Natural killer cell treated with Interleukin-12 subunit alpha and Interleukin-12 subunit beta and Interleukin-15 and Interleukin-18, amount 100 ng/mL, for 72 hours (primary cell): ENCODE measurements around the gene NPIPB2. TPM values are rescaled to one million over a fixed set of nuclear protein-coding genes. Genes with fewer than 3 reads are reported as not detected.
"Not testable (repeated sequence)": the region's sequence is repeated elsewhere in the genome, so short reads cannot be mapped to it uniquely, and the experiment has no call there.

Experiments used
- ATAC-seq, 2 donors: fragments of 150-1000 bp; cut with Tn5 transposase in 1 of 2; sonication (Bioruptor Pico), chemical (Tn5 transposase) in 1 of 2; 2 replicates each; pipeline ENCODE4 v1.10.0; 2021
- DNase-seq: peaks from one replicate; pipeline ENCODE4 v3.0.0; 2022; ENCODE audit warnings: low spot score
- H3K27ac Mint-ChIP-seq, 2 donors: 1 replicate in 1 of 2; 2 replicates in 1 of 2; pipeline ENCODE4 v1.8.0; 2022; ENCODE audit warnings: mixed read lengths in 2 of 2, mild to moderate bottlenecking in 1 of 2, moderate library complexity in 1 of 2
- H3K27me3 Mint-ChIP-seq, 2 donors: 1 replicate in 1 of 2; 2 replicates in 1 of 2; pipeline ENCODE4 v1.8.0; 2022; ENCODE audit warnings: mixed read lengths in 2 of 2
- H3K36me3 Mint-ChIP-seq: one replicate; pipeline ENCODE4 v1.8.0; 2022; ENCODE audit warnings: mixed read lengths
- H3K4me1 Mint-ChIP-seq, 2 donors: 1 replicate in 1 of 2; 2 replicates in 1 of 2; pipeline ENCODE4 v1.8.0; 2022; ENCODE audit warnings: low read depth in 2 of 2, mixed read lengths in 2 of 2, mild to moderate bottlenecking in 1 of 2
- H3K4me3 Mint-ChIP-seq: one replicate; pipeline ENCODE4 v1.8.0; 2022; ENCODE audit warnings: mixed read lengths
- H3K9me3 Mint-ChIP-seq: 2 replicates; pipeline ENCODE4 v1.8.0; 2022; ENCODE audit warnings: mixed read lengths
- total RNA-seq, 2 donors: library from RNA; stranded (reverse); gene quantifications; one replicate each; pipeline ENCODE4 v1.2.3, GENCODE V29; 2022

The NPIPB2 gene
- total RNA-seq, 2 donors from 2014 or later, result 19.9 to 35.5 TPM

DNA sequence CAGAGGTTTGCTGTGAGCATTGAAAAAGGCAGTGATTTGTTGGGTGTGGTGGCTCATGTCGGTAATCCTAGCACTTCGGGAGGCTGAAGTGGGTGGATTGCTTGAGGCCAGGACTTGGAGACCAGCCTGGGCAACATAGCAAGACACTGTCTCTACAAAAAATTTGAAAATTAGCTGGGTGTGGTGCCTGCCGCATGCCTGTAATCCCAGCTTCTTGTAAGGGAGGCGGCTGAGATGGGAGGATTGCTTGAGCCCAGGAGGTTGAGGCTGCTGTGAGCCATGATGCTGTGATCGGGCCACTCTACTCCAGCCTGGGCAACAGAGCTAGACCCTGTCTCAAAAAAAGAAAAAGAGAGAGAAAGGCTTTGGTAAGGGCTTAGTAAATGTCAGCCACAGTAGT lies 7.0 kb upstream of the NPIPB2 start:
- Mint-ChIP-seq H3K27me3 (no peaks in the 10 kb centered on the region), H3K27ac (no peak overlapping the region)
- no peak for ATAC-seq

DNA sequence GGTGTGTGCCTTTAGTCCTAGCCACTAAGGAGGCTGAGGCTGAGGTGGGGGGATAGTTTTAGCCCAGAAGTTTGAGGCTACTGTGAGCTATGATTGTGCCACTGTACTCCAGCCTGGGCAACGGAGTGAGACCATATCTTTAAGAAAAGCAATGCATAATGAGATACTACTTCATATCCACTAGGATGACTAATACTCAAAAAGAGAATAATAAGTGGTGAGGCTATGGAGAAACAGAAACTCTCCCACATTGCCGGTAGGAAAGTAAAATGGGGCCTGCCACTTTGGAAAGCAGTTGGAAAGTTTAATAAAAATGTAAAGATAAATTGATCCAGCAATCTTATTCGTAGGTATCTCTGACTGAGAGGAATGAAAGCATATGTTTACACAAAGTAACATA lies 4.6 kb upstream of the NPIPB2 start:
- H3K4me1 Mint-ChIP-seq, result no peaks in the 10 kb centered on the region
- no peaks in the 10 kb centered on the region for H3K27me3 Mint-ChIP-seq
- no peak overlapping the region for H3K27ac Mint-ChIP-seq
- H3K4me3 Mint-ChIP-seq, result no peak overlapping the region
- H3K9me3 Mint-ChIP-seq, result no peaks in the 10 kb centered on the region
- H3K36me3 Mint-ChIP-seq, result no peaks in the 10 kb centered on the region
- no peak for DNase-seq
- no peak for ATAC-seq

More for the DNA sequence above, 7.0 kb upstream of the NPIPB2 start:
- no peak for DNase-seq
- no peaks in the 10 kb centered on the region for H3K36me3 Mint-ChIP-seq
- H3K9me3 Mint-ChIP-seq, result no peaks in the 10 kb centered on the region
- no peaks in the 10 kb centered on the region for H3K4me1 Mint-ChIP-seq
- H3K4me3 Mint-ChIP-seq, result no peak overlapping the region

DNA sequence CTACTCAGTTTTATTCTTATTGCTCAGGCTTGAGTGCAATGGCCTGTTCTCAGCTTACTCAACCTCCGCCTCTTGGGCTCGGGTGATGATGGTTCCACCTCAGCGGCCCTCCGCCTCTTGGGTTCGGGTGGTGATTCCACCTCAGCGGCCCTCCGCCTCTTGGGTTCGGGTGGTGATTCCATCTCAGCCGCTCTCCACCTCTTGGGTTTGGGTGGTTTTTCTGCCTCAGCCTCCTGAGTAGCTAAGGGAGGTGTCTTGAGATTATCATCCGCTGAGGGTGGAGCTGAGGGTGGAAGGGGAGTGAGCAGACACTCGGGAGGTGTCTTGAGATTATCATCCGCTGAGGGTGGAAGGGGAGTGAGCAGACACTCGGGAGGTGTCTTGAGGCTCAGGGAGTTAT lies 14.5 kb downstream of the NPIPB2 start:
- not testable (repeated sequence) for H3K27ac Mint-ChIP-seq, H3K36me3 Mint-ChIP-seq, H3K27me3 Mint-ChIP-seq, H3K9me3 Mint-ChIP-seq, H3K4me1 Mint-ChIP-seq, DNase-seq, ATAC-seq, H3K4me3 Mint-ChIP-seq

DNA sequence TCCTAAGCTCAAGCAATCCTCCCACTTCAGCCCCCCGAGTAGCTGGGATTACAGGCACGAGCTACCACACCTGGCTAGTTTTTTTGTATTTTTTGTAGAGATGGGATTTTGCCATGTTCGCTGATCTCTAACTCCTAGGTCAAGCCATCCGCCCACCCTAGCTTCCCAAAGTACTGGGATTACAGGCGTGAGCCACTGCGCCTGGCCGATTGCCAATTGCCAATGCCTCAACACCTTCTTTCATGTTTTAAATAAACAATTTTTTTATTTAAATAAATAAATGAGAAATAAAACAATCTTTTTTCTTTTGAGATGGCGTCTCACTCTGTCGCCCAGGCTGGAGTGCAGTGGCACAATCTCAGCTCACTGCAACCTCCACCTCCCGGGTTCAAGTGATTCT lies 17.8 kb downstream of the NPIPB2 start:
- not testable (repeated sequence) for H3K27ac Mint-ChIP-seq, H3K4me1 Mint-ChIP-seq, ATAC-seq, H3K9me3 Mint-ChIP-seq, H3K27me3 Mint-ChIP-seq, DNase-seq, H3K36me3 Mint-ChIP-seq, H3K4me3 Mint-ChIP-seq

DNA sequence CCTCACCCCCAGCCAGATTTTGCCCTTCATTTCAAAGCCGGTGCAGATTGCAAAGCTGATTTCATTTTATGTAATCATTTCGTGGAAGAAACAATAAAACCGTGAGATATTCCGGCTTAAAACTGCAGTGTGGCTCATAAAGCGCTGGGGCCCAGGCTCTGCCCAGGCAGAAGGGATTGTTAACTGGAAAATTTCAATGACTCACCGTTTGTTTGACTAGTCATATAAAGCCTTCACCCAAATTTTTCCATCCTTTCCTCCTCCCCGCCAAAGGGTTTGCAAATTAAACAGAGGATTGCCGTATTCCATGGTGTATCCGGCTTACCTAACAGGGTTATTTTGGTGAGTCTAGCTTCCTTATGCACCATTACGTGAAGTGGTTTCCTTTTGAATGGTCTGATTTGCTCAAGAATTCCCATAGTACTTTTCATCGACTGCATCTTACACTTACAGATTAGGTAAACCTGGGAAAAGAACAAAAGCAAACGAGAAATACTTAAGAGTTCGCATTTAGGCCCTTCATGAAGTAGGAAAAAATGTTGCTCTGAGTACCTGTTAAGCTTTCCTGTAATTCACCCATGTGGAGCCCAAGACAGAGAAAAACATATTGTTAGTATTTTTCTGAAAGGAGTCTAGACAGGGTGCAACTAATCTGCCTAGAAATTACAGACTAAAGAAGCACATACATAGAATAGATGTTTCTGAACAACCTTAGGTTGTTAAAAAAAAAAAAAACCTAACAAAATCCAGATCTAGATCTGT lies 25.1 kb downstream of the NPIPB2 start:
- DNase-seq (no peak), ATAC-seq (no peak)
- Mint-ChIP-seq H3K9me3 (no peaks in the 10 kb centered on the region), H3K27ac (peak overlapping the region; percentile 70 to 88), H3K36me3 (peaks cover 19% of the 10 kb centered on the region), H3K4me3 (peak overlapping the region; percentile 85), H3K27me3 (no peaks in the 10 kb centered on the region), H3K4me1 (peaks cover 28 to 32% of the 10 kb centered on the region in 2 donors)

DNA sequence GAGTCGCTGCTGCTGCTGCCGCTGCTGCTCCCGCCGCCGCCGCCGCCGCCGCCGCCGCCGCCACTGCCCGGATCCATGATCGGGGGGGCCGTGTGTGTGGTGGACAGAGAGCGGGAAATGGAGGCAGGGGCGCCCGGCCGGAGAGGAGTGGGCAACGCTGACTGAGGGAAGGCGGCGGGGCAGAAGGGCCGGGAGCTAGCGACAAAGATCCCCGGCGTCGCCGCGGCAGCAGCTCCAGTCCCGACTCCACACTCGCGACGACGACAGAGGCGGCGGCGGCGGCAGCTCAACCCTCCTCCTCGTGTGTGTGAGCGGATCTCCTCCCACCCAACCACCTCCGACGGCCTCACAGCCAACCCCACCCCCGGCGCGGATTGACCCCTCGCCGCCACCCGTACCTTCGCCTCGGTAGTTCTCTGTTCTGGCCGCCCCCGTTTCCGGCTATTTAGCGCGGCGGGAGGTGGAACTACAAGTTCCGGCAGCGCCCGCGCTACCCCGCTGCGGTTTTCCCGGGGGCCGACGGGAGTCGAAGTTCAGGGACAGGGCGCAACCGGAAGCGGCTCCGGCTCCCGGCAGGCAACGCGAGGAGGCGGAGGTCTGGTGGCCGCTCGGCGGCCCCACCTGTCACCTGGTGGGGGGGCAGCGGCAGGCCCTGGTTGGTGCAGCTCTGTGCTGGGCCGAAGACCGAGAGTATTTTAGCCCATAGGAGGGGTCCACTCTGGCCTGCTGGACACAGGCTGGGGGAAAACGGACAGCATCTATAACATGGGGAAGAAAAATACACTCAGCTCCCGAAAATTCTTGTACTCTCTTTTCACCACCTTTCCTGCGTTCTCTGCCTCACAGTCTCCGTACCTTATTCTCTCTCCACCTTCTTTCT lies 26.0 kb downstream of the NPIPB2 start, which contains the start of gene GSPT1:
Gene GSPT1 (minus strand): TSS at position 313 of the 880 bp plus-strand sequence. CDS start 236 bp downstream, at position 77.
- H3K4me3 Mint-ChIP-seq, result peak within 1 kb of the TSS; percentile 92
- H3K27me3 Mint-ChIP-seq, result no peaks in the 10 kb centered on the region
- peak; percentile 100 for DNase-seq
- H3K9me3 Mint-ChIP-seq, result no peaks in the 10 kb centered on the region
- H3K36me3 Mint-ChIP-seq, result peaks cover 19% of the 10 kb centered on the region
- peak within 1 kb of the TSS; percentile 75 to 88 for H3K27ac Mint-ChIP-seq
- H3K4me1 Mint-ChIP-seq, result peaks cover 28 to 33% of the 10 kb centered on the region in 2 donors
- peak; percentile 97 for ATAC-seq

DNA sequence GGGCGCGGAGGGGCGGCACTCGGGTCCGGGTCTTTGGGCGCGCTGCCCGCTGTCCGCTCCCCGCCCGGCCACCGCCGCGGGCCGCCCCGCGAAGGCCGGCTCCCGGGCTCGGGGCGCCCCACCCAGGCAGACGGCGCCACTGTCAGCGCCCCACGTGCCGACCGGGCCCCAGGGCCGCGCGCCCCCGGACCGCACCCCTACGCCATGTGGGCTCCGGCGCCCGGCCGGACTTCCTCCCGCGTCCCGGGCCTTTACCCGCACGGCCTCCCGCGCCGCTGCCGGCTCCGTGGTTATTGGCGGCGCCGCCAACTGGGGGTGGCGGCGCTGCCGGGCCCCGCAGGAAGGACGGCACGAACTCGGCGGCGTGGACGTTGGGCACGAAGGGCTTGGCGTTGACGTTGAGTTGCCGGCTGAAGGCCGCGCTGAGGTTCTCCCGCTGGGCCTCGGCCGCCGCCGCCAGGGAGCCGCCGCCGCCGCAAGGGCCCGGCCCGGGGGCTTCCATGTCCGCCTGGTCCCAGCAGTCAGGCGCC lies 26.7 kb downstream of the NPIPB2 start:
- Mint-ChIP-seq H3K27me3 (no peaks in the 10 kb centered on the region), H3K4me1 (peaks cover 33 to 40% of the 10 kb centered on the region in 2 donors), H3K4me3 (peak overlapping the region; percentile 92), H3K27ac (peak overlapping the region; percentile 75 to 88), H3K9me3 (no peaks in the 10 kb centered on the region), H3K36me3 (peaks cover 19% of the 10 kb centered on the region)
- DNase-seq (peak; percentile 70), ATAC-seq (peak; percentile 34 to 50)

DNA sequence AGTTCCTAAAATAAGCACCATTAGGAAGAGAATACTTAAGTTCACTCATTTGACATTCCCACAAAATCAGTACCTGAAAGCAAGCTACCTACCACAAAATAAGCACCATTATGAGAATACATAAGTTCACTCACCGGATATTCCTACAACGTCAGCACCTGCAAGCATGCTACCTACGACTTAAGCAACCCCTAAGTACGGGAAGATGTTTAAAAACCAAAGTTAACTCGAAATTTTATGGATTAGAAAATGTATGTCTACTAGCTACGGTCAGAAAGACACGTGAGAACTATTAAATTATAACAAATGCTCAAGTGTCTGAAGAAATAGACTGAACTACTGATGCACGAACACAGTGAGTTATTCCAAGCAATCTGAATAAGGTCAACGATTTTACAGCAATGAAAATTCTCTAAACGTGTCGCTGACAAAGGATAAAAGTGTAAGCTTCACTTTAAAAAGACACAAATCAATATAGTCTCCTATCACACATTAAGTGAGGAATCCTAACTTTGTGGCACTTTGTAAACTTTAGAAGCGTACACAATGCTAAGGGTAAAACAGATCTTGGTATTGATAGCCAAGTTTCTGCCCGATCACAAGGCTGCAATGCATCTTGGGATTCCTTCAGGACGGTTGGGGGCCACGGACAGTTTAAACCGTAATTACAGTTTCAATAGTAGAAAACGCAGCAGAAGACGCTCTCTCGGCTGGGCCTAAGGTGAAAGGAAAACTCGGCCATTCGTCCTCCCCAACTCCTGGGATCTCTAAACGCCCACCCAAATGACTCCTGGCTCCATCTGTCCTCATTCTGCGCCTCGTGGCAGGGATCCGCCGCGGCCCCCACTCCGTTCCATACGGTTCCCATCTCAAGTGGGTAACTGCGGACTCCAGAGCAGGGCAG lies 27.4 kb downstream of the NPIPB2 start:
- H3K9me3 Mint-ChIP-seq, result no peaks in the 10 kb centered on the region
- peaks cover 35 to 41% of the 10 kb centered on the region in 2 donors for H3K4me1 Mint-ChIP-seq
- ATAC-seq (no peak), DNase-seq (no peak)
- H3K27ac Mint-ChIP-seq, result peak overlapping the region; percentile 75 to 77
- peaks cover 19% of the 10 kb centered on the region for H3K36me3 Mint-ChIP-seq
- no peaks in the 10 kb centered on the region for H3K27me3 Mint-ChIP-seq
- H3K4me3 Mint-ChIP-seq, result peak overlapping the region; percentile 92

DNA sequence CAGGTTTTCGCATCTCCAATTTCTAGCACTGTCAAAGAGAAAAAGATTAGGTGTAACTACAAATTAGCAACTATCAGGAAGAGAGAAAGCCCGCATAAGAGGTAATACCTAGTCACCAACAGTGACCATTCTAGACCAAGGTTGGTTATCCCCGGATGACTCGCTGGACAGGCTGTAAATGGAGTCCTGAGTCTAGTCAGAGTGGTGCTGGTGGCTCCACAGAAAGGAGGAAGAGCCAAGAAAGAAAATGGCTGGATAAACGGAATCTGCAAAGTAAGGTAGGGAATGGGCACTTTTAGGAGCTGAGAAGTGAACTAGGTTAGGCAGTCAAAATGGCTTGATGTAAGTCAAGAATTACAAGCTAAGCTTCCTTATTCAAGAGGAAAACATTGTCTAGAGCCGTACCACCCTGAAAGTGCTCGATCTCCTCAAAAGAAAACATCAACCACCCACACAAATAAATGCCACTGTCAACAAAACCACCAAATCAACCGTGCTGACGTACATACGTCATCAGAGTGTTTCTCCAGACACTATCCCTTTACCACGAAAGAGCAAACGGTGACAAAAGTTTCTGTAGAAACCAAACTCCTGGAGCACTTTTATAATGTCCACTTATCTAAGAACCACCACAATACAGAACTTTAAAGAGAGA lies 28.3 kb downstream of the NPIPB2 start:
- DNase-seq (no peak), ATAC-seq (no peak)
- Mint-ChIP-seq H3K4me1 (peaks cover 38 to 41% of the 10 kb centered on the region in 2 donors), H3K36me3 (peaks cover 19% of the 10 kb centered on the region), H3K27ac (peak overlapping the region; percentile 75 to 77), H3K4me3 (peak overlapping the region; percentile 92), H3K27me3 (no peaks in the 10 kb centered on the region), H3K9me3 (no peaks in the 10 kb centered on the region)

DNA sequence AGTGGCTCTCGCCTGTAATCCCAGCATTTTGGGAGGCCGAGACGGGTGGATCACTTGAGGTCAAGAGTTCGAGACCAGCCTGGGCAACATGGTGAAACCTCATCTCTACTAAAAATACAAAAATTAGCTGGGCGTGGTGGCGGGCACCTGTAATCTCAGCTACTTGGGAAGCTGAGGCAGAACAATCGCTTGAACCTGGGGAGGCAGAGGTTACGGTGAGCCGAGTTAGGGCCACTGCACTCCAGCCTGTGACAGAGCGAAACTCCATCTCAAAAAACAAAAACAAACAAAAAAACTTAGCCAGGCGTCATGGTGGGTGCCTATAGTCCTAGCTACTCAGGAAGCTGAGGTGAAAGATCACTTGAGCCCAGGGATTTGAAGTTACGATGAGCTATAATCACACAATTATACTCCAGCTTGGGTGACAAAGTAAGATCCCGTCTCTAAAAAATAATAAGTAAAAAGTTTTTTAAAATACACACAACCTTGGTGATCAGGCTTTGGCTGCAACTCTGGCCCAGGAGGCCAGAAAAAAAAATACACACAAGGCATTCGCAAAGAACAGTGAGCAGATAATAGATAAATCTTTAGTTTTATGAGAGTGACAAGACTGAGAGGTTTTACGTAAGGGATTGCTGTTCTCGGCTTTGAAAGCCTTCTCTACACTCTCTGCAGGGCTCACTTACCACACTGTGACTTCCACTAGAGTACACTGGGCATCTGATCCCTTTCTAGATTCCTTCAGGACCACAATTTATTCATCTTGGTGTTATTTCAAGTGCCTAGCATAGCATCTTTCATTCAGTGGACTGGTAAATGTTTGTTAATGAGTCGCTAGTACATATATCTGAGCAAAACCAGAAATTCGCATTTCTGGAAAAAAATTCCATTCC lies 31.9 kb downstream of the NPIPB2 start:
- Mint-ChIP-seq H3K36me3 (peaks cover 19% of the 10 kb centered on the region), H3K27ac (no peak overlapping the region), H3K9me3 (no peaks in the 10 kb centered on the region), H3K4me1 (peaks cover 31 to 43% of the 10 kb centered on the region in 2 donors), H3K27me3 (no peaks in the 10 kb centered on the region), H3K4me3 (no peak overlapping the region)
- DNase-seq, result no peak
- no peak for ATAC-seq

DNA sequence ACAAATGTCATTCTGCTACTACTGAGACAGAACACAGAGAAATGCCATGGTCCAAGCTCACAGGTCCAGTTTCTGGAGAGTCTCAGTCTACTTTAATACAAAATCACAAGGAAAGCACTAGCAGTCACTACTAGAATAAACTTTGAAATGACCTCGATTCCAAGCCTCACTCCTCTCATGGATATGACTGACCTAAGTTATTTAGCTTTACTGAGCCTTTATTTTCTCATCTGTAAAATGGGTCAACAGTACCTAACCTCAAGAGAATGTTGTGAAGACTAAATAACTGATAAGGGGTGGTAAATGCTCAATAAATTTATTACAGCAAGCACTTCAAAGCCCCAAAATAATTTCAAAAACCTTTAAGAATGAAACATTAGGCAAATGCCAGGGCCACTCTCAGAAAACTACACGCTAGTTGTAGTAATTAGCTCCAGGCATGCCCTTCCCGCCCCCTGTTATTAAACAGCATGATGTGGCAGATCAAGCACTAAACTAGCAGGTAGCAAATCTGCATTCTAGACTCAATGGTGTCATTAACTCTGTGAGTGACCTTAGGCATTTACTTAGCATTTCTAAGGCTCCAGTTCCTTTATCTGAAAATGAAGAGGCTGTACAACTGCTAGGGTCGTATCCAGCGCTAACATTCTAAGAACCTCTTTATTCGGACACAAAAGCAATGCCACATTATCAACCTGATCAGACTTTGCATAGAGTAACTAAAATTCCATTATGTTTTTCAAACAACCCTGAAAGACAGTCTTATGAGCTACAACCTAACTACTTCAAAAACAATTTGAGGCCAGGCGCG lies 34.5 kb downstream of the NPIPB2 start:
- no peaks in the 10 kb centered on the region for H3K27me3 Mint-ChIP-seq
- H3K27ac Mint-ChIP-seq, result no peak overlapping the region
- H3K36me3 Mint-ChIP-seq, result no peaks in the 10 kb centered on the region
- H3K4me1 Mint-ChIP-seq, result peaks cover 9 to 25% of the 10 kb centered on the region in 2 donors
- no peaks in the 10 kb centered on the region for H3K9me3 Mint-ChIP-seq
- DNase-seq (no peak), ATAC-seq (no peak)
- H3K4me3 Mint-ChIP-seq, result no peak overlapping the region
